K562 (cell line): Measurements from ENCODE around the gene CYBRD1. TPM values are rescaled to one million over a fixed set of nuclear protein-coding genes. Genes with fewer than 3 reads are reported as not detected.

Source experiments
- CBX2 ChIP-seq: fragments of 200-600 bp; sonication (generic); IDR thresholded peaks from one replicate; pipeline ENCODE4 v1.6.1; 2012; ENCODE audit warnings: mild to moderate bottlenecking, low read length, inconsistent platforms; ENCODE audit not compliant: insufficient read depth, poor library complexity, severe bottlenecking
- CC2D1A ChIP-seq: fragments of 450-650 bp; IDR thresholded peaks from 2 replicates; pipeline ENCODE4 v1.6.1; 2017; ENCODE audit warnings: mild to moderate bottlenecking
- DACH1 ChIP-seq: fragments of 450-650 bp; IDR thresholded peaks from 2 replicates; pipeline ENCODE4 v1.6.1; 2018; ENCODE audit not compliant: partially characterized antibody
- DDX20 ChIP-seq: fragments of 450-650 bp; IDR thresholded peaks from 2 replicates; pipeline ENCODE4 v1.6.1; 2016; ENCODE audit warnings: missing genetic modification characterization, low read depth, mild to moderate bottlenecking, missing compliant biosample characterization, moderate library complexity
- FOXA1 ChIP-seq: fragments of 450-650 bp; IDR thresholded peaks from 2 replicates; pipeline ENCODE4 v1.6.1; 2016; ENCODE audit warnings: mild to moderate bottlenecking, borderline replicate concordance
- GATA2 ChIP-seq: sonication (generic); formaldehyde crosslinking; IDR thresholded peaks from 2 replicates; pipeline ENCODE4 v1.4.0; 2020; ENCODE audit warnings: mild to moderate bottlenecking, missing genetic modification reagents
- HMGN3 ChIP-seq: IDR thresholded peaks from 2 replicates; pipeline ENCODE4 v1.6.1; 2011; ENCODE audit warnings: borderline replicate concordance, low read depth, mild to moderate bottlenecking, mixed read lengths, low read length; ENCODE audit not compliant: insufficient read length; ENCODE audit errors: extremely low read depth
- LARP7 ChIP-seq: fragments of 450-650 bp; IDR thresholded peaks from 2 replicates; pipeline ENCODE4 v1.6.1; 2016
- MCM7 ChIP-seq, 2 experiments: fragments of 450-650 bp; IDR thresholded peaks; 2 replicates each; pipeline ENCODE4 v1.6.1; 2016 to 2018
- NCOR1 ChIP-seq: fragments of 450-650 bp; IDR thresholded peaks from 2 replicates; pipeline ENCODE4 v1.6.1; 2016; ENCODE audit warnings: mild to moderate bottlenecking, moderate library complexity
- NKRF ChIP-seq: fragments of 450-650 bp; IDR thresholded peaks from 2 replicates; pipeline ENCODE4 v1.6.1; 2016; ENCODE audit warnings: borderline replicate concordance
- POLR2AphosphoS2 ChIP-seq: IDR thresholded peaks from 2 replicates; pipeline ENCODE4 v1.6.1; 2012; ENCODE audit warnings: low read length, improper control_type of control experiment
- RBM17 ChIP-seq: fragments of 200-400 bp; formaldehyde crosslinking; IDR thresholded peaks from 2 replicates; pipeline ENCODE4 v1.6.1; 2017; ENCODE audit warnings: low read depth, mild to moderate bottlenecking, low read length, borderline replicate concordance
- RBM34 ChIP-seq: fragments of 200-400 bp; formaldehyde crosslinking; IDR thresholded peaks from 2 replicates; pipeline ENCODE4 v1.6.1; 2018; ENCODE audit warnings: low read length, borderline replicate concordance; ENCODE audit not compliant: insufficient read depth
- SAFB2 ChIP-seq: fragments of 200-400 bp; formaldehyde crosslinking; IDR thresholded peaks from 2 replicates; pipeline ENCODE4 v1.6.1; 2018; ENCODE audit warnings: borderline replicate concordance, low read length, low read depth, moderate library complexity; ENCODE audit not compliant: severe bottlenecking
- SP1 ChIP-seq: sonication (generic); formaldehyde crosslinking; IDR thresholded peaks from 2 replicates; pipeline ENCODE4 v1.8.1; 2022; ENCODE audit warnings: mild to moderate bottlenecking, missing genetic modification reagents
- STAT5A ChIP-seq: IDR thresholded peaks from 2 replicates; pipeline ENCODE4 v1.6.1; 2012; ENCODE audit warnings: low read length, inconsistent platforms, borderline replicate concordance
- THRB ChIP-seq: fragments of 450-650 bp; formaldehyde crosslinking; conservative IDR thresholded peaks from 2 replicates; pipeline ENCODE4 v1.4.0; 2022; ENCODE audit warnings: mild to moderate bottlenecking, missing genetic modification characterization
- USF1 ChIP-seq: sonication (generic); formaldehyde crosslinking; IDR thresholded peaks from 2 replicates; pipeline ENCODE4 v1.9.0; 2022; ENCODE audit warnings: mild to moderate bottlenecking, missing genetic modification reagents
- ZNF197 ChIP-seq: fragments of 200-800 bp; sonication (Bioruptor generic); IDR thresholded peaks from 2 replicates; pipeline ENCODE4 v1.6.1; 2016; ENCODE audit warnings: low read depth, missing genetic modification characterization, missing compliant biosample characterization
- polyA plus RNA-seq, 8 experiments: library from polyadenylated mRNA; depleted of rRNA in 4 of 8; stranded (reverse) in 5 of 8; unstranded in 3 of 8; fragments of >200 nt; fragmentation: Nextera tagmentation in 2 of 8; fragmentation: Illumina TruSeq in 1 of 8; extraction: Ambion mirVana in 2 of 8; extraction: Trizol in 1 of 8; gene quantifications; 2 replicates each; pipeline versions ENCODE4 v1.2.1 to v1.2.3, GENCODE V29; 2011 to 2014; ENCODE audit warnings: inconsistent platforms in 1 of 8, missing spikeins in 1 of 8
- total RNA-seq, 7 experiments: library from RNA; depleted of rRNA in 6 of 7; stranded (reverse); fragments of >200 nt in 6 of 7; fragmentation: Illumina TruSeq in 2 of 7; extraction: Trizol in 2 of 7; gene quantifications; 2 replicates each; pipeline versions ENCODE4 v1.2.1 to v1.2.3, GENCODE V29; 2011 to 2021; ENCODE audit warnings: low replicate concordance in 1 of 7
- TF ChIP-seq, protein P1 (sequence below): sonication (generic); formaldehyde crosslinking; IDR thresholded peaks from 2 replicates; pipeline ENCODE4 v1.8.0; 2022; ENCODE audit warnings: mild to moderate bottlenecking, missing genetic modification reagents
- TF ChIP-seq, protein P2 (sequence below): fragments of 450-650 bp; IDR thresholded peaks from 2 replicates; pipeline ENCODE4 v1.7.1; 2018; ENCODE audit warnings: mild to moderate bottlenecking, low read depth; ENCODE audit not compliant: partially characterized antibody

The CYBRD1 gene
- total and polyA plus RNA-seq, 9 of the 15 experiments (the other 6 are each of a cell fraction or from before 2014, with no cell fraction given), result 9.6 to 22.4 (median 15.6) TPM

- TF ChIP-seq GATA2, result no peak
- TF ChIP-seq, protein P1, sequence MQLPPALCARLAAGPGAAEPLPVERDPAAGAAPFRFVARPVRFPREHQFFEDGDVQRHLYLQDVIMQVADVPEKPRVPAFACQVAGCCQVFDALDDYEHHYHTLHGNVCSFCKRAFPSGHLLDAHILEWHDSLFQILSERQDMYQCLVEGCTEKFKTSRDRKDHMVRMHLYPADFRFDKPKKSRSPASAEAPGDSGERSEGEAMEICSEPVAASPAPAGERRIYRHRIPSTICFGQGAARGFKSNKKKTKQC (CRISPR knock-in tag), result no peak
- no peak for TF ChIP-seq RBM17
- no peak for TF ChIP-seq HMGN3
- no peak for TF ChIP-seq THRB (CRISPR knock-in tag)
- TF ChIP-seq LARP7, result no peak
- no peak for TF ChIP-seq NCOR1
- TF ChIP-seq CC2D1A, result peak; percentile 82
- TF ChIP-seq POLR2AphosphoS2, result no peak
- TF ChIP-seq NKRF, result no peak
- no peak for TF ChIP-seq DACH1
- TF ChIP-seq DDX20 (tag), result no peak
- no peak for TF ChIP-seq RBM34
- no peak for TF ChIP-seq SAFB2
- TF ChIP-seq CBX2, result no peak
- no peak for TF ChIP-seq FOXA1
- TF ChIP-seq USF1 (CRISPR knock-in tag), result no peak
- TF ChIP-seq STAT5A, result no peak
- TF ChIP-seq SP1 (CRISPR knock-in tag), result 0 out of 2 replicates have a peak, but pooled peaks have one; percentile 47
- no peak for TF ChIP-seq MCM7 (IDR thresholded peaks at IDR 0.05)
- TF ChIP-seq ZNF197 (CRISPR knock-in tag), result no peak
- TF ChIP-seq, protein P2, sequence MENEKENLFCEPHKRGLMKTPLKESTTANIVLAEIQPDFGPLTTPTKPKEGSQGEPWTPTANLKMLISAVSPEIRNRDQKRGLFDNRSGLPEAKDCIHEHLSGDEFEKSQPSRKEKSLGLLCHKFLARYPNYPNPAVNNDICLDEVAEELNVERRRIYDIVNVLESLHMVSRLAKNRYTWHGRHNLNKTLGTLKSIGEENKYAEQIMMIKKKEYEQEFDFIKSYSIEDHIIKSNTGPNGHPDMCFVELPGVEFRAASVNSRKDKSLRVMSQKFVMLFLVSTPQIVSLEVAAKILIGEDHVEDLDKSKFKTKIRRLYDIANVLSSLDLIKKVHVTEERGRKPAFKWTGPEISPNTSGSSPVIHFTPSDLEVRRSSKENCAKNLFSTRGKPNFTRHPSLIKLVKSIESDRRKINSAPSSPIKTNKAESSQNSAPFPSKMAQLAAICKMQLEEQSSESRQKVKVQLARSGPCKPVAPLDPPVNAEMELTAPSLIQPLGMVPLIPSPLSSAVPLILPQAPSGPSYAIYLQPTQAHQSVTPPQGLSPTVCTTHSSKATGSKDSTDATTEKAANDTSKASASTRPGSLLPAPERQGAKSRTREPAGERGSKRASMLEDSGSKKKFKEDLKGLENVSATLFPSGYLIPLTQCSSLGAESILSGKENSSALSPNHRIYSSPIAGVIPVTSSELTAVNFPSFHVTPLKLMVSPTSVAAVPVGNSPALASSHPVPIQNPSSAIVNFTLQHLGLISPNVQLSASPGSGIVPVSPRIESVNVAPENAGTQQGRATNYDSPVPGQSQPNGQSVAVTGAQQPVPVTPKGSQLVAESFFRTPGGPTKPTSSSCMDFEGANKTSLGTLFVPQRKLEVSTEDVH, result no peak
Measured at GRCh38 chr2:171574149-171574795, 52.0 kb downstream of the CYBRD1 start (continued).
